CD4-positive, alpha-beta T cell treated with Interleukin-6 for 4 hours (primary cell): ENCODE results near the gene CACNA1B.

Experiments used
- DNase-seq: peaks from one replicate; pipeline ENCODE4 v3.0.0-alpha.2; 2020; ENCODE audit warnings: mixed read lengths

Gene CACNA1B

GRCh38 chr9:138044485-138045383 lies 167.2 kb downstream of the CACNA1B start:
- no peak for DNase-seq

GRCh38 chr9:138045541-138046490 lies 168.2 kb downstream of the CACNA1B start:
- DNase-seq, result no peak

GRCh38 chr9:138046641-138047301 lies 169.2 kb downstream of the CACNA1B start:
- DNase-seq, result no peak

GRCh38 chr9:138047469-138048040 lies 170.0 kb downstream of the CACNA1B start:
- no peak for DNase-seq

GRCh38 chr9:138048184-138048583 lies 170.6 kb downstream of the CACNA1B start:
- no peak for DNase-seq

GRCh38 chr9:138049085-138049778 lies 171.7 kb downstream of the CACNA1B start:
- no peak for DNase-seq

- no peak for DNase-seq
Observed at GRCh38 chr9:138049779-138050471, 172.3 kb downstream of the CACNA1B start.

GRCh38 chr9:138050472-138051330 lies 173.1 kb downstream of the CACNA1B start:
- no peak for DNase-seq

GRCh38 chr9:138051586-138052321 lies 174.2 kb downstream of the CACNA1B start:
- DNase-seq, result no peak

- no peak for DNase-seq
Observed at GRCh38 chr9:138052322-138052615, 174.7 kb downstream of the CACNA1B start.

- no peak for DNase-seq
Observed at GRCh38 chr9:138052635-138053320, 175.2 kb downstream of the CACNA1B start.

- no peak for DNase-seq
Observed at GRCh38 chr9:138053321-138053868, 175.8 kb downstream of the CACNA1B start.

- no peak for DNase-seq
Observed at GRCh38 chr9:138053996-138054752, 176.6 kb downstream of the CACNA1B start.

- DNase-seq, result no peak
Observed at GRCh38 chr9:138057726-138058125, 180.1 kb downstream of the CACNA1B start.

- no peak for DNase-seq
Observed at GRCh38 chr9:138058181-138058580, 180.6 kb downstream of the CACNA1B start.

- no peak for DNase-seq
Observed at GRCh38 chr9:138059196-138059595, 181.6 kb downstream of the CACNA1B start.

GRCh38 chr9:138060365-138060764 lies 182.8 kb downstream of the CACNA1B start:
- no peak for DNase-seq

GRCh38 chr9:138060881-138061280 lies 183.3 kb downstream of the CACNA1B start:
- DNase-seq, result no peak
